ENCODE results near the gene PTPRN2.
"Not testable (repeated sequence)": the region's sequence is repeated elsewhere in the genome, so short reads cannot be mapped to it uniquely, and the experiment has no call there.

The PTPRN2 gene

DNA sequence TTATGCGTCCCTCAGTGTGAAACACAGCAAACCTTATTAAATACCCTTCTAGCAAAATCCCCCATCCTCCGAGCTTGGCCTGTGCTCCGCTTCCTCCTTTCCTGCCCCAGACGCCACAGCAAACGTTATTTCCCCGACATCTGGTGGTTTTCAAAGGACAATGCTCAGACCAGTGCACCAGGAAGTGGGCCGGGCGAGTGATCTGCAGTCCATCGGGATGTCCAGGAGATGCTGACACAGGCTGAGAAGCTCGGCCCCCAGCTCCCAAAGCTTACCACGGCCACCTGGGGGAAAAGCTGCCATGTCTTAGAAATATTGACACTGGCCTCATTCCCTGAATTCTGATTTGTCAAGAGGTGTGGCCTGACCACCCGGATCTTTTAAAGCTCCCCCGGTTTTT lies 129.5 kb downstream of the PTPRN2 start:
- no peak for DNase-seq

DNA sequence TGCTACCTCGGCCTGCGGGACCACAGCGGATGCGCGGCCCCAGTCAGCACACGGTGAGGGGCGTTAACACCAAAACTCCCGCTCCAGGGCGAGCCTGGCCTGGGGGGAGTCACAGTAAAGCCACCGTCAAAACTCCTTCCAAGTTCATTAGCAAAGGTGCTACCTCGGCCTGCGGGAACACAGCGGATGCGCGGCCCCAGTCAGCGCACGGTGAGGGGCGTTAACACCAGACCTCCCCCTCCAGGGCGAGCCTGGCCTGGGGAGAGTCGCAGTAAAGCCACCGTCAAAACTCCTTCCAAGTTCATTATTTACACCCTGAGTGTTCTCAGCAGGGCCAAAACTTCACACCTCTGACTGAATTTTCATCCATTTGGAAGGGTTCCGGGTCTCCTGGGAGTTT lies 130.0 kb downstream of the PTPRN2 start:
- DNase-seq, result not testable (repeated sequence)

DNA sequence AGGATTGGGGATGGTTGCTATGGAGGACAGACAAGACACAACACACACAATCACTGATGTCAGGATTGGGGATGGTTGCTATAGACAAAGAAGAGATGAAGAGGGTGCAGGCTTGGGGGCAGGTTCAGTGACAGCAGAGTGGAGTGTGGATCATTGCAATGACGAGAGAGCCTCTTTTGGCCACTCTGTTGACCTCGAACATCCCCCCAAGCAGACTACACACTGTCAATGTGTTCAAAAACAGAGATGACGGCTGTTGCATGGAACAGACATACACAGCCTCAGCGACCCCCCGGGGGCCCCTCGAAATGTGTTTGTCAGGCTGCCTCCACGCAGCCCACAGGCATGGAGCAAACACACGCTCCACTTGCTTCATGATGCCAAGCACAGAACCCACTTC lies 133.0 kb downstream of the PTPRN2 start:
- no peak for DNase-seq

DNA sequence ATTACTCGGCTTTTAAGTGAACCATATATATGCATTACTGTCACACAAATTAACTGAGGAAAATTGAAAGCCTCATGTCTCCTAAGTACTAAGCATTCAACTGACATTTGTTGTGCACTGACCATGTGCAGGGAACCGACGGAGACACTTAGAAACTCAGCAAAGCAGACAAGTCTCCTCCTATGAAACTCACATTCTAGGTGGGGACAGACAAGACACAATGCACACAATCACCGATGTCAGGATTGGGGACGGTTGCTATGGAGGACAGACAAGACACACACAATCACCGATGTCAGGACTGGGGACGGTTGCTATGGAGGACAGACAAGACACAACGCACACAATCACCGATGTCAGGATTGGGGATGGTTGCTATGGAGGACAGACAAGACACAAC lies 134.0 kb downstream of the PTPRN2 start:
- DNase-seq, result no peak

DNA sequence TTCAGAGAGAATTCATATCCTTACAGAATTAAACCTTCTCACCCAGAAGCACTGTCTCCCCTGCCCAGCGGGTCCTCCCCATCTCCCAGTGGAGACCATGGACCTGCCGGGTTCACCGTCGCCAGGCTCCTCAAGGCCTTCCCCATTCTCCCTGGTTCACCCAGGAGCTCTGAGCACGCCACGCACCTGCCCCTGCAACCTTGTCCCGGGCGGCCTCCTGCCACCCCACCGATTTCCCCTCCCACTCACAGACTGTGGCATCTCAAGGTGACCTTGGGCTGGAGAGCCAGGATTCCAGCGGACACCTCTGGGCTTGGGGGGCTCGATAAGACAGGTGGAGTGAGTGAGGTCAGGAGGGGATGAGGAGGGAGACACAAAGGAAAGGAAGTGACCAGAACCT lies 135.3 kb downstream of the PTPRN2 start:
- DNase-seq, result no peak

DNA sequence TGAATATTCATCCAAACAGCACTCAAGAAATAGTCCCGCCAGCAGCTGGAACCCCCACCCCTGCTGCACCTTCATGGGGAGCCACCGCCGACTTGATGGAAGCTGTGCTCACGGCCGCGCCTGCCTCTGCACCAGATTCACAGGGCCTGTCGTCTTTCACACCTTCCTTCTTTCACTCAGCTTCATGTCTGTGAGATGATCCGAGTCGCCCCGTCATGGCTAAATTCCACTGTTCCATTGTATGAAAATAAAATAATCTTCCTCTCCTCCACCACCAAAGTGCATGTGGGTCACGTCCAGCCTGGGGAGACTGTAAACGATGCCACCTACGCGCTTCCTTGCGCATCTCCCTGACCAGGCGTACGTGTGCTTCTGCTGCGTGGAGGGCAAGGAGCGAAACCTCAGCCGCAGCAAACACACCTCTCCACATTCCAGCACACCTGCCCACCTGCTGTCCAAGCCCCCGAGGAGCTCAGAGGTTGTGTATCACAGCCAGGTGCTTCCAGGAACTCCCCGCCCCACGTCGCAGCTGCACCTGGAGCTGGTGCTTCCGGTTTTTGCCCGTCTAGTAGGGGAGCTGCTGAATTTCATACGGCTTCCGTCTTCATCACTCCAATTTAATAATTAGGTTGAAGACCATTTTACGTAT lies 137.0 kb downstream of the PTPRN2 start:
- no peak for DNase-seq

DNA sequence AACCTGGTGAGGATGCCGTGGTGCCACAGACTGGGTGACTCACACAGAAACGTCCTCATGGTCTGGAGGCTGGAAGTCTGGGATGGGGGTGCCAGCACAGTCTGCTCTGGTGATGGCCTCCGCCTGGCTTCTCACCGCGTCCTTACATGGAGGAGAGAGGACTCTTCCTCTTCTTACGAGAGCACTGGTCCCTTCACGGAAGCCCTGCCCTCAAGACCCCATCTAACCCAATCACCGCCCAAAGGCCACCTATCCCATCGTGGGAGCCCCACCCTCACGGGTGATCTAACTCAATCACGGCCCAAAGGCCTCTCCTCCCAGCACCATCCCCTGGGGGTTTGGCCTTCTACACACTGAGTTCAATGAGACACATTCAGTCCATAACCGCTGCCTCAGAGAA lies 137.7 kb downstream of the PTPRN2 start:
- no peak for DNase-seq

DNA sequence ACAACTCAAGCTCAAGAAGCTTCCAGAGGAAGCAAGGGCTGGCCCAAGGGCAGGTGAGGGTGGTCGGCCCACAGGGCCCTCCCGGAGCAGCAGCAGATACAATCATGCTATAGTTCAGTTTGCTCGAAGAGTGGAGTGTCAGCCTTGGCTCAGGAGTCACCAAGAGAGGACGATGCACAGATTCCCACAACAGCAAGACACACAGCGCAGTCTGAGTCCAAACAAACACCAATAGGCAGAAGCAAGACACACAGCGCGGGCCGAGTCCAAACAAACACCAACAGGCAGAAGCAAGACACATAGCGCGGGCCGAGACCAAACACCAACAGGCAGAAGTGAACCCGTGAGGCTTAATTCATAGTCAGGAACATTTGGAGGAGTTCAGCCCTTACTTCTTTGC lies 138.4 kb downstream of the PTPRN2 start:
- DNase-seq, result no peak

DNA sequence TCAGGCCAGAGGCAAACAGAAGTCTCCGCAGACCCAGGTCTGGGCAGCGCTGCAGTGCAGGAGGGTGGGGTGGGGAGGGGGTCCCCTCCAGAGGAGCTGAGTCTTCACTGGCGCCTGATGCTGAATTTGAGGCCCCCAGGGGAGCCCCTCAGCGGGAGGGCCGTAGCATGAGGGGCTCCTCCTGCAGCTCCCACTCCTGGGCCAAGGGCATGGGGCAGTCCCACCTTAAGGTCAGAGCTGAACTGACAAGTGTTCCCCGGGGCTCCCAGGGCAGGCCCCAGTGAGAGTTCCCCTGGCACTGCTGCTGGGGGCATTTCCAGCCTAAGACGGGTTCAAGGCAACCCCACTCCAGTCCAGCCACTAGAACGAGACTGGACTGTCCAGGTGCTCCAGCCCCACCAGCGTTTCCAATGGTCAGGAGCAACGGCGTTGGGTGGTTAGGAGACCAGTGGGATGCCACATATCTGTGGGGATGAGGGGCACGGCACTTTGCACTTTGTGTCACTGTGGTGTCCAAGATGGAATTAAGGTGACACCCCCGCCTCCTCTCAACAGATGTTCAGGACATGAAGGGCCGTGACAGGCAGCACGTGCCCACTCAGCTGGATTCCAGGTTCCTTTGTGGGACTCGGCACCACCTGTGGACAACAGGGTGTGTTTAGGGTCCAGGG lies 139.1 kb downstream of the PTPRN2 start:
- DNase-seq, result no peak

DNA sequence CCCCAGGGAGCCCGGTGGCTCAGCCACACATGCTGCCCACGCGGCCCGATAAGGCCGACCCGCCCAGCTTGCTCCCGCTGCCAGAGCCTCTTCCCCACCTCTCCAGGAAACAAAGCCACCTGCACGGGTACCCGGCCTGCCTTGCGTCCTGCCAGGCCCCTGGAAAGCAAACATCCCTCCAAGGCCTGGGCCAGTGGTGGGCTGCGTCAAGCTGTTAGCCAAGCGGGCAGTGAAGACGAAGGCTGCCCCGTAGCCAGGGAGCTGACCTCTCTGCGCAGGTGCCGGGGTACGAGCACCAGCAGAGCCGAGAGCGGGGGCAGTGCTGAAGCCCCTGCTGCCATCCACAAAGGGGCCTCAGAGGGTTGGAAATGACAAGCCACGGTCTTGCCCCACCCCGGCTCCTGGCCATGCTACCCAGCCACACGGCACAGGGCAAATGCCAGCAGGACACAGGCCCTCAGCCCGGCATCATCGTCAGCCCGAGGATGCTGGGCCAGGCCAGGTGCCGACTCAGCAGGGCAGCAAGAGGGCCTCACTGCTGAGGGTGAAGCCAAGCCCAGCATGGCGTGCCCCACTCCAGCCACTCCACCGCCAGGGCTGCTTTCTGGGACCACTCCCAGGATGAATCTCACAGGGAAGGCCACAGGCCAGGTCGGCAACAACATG lies 140.0 kb downstream of the PTPRN2 start:
- no peak for DNase-seq

DNA sequence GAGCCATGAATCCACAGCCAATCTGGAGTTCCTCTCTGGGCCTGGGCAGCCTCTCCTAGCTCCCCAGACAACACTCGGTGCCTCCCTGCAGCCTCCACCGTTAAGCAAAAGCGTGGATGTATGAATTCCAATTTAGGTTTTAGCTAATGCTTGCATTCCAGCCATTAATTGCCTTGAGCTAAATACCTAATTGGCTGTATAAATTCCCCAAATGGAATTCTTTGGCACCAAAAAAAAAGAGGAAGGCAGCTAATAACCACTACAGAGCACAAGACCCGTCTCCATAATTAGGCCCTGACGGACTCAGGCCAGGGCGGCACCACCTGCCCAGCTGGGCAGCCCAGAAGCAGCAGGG lies 140.5 kb downstream of the PTPRN2 start:
- DNase-seq, result no peak

DNA sequence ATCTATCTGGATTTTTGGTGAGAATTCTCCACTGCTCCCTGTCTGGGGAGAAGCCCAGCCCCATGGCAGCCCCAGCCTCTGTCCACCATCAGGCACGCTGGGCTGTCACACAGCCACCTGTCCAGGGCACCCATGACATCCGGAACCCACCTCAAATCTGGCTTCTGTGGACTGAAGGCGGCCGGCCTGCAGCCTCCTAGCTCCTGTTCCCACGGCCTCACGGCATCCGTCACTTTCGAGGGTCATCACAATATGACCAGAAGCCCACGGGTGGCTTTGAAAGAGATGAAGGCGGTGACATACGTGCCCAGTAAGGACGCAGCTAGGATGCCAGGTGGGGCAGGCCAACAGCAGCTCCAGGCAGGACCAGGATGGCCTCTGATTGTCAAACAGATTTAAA lies 140.9 kb downstream of the PTPRN2 start:
- DNase-seq, result no peak

DNA sequence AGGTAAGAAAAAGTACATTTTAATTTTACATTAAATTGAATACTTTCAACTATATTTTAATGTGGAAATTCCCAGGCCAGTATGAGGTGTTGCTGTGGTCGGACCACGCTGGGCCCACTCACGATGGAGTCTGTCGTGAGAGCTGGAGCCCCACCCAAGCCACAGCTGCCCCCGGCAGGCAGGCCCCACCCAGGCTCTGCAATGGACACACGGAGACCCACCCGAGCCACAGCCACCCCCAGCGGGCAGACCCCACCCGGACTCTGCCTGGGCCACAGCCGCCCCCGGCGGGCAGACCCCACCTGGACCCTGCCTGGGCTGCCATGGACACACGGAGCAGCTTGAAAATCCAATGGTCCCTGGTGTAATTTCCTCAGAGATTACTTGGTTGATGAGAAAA lies 141.3 kb downstream of the PTPRN2 start:
- DNase-seq, result no peak

DNA sequence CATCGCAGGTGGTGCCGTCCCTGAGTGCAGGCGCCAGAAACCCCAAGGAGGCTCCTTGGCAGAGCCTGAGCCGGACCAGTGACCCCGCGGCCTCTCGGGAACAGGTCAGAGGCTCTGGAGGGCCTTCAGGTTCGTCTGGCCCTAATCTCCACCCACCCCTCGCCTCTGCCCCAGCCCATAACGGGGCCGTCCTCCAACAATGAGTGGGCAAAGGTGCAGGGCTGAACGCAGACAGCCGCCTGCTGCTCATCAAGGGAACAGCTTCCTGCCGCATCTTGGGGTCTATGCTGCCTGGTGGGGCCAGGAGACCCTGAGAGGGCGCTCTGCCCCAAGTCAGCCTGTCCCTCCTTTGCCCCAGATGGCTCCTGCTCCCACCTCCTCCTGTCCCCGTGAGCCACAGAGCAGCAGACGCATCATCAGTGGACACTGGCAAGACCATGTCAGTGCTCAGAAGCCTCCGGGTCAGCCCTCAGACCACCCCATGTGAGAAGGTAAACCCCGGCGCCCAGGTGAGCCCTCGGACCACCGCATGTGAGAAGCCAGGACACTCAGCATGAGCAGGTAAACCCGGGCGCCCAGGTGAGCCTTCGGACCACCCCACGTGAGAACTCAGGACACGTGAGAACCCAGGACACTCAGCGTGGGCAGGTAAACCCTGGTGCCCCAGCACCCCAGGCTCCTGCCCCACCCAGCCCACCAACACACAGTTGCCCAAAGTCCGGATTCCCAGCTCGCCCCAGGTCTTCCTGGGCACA lies 142.0 kb downstream of the PTPRN2 start:
- no peak for DNase-seq

DNA sequence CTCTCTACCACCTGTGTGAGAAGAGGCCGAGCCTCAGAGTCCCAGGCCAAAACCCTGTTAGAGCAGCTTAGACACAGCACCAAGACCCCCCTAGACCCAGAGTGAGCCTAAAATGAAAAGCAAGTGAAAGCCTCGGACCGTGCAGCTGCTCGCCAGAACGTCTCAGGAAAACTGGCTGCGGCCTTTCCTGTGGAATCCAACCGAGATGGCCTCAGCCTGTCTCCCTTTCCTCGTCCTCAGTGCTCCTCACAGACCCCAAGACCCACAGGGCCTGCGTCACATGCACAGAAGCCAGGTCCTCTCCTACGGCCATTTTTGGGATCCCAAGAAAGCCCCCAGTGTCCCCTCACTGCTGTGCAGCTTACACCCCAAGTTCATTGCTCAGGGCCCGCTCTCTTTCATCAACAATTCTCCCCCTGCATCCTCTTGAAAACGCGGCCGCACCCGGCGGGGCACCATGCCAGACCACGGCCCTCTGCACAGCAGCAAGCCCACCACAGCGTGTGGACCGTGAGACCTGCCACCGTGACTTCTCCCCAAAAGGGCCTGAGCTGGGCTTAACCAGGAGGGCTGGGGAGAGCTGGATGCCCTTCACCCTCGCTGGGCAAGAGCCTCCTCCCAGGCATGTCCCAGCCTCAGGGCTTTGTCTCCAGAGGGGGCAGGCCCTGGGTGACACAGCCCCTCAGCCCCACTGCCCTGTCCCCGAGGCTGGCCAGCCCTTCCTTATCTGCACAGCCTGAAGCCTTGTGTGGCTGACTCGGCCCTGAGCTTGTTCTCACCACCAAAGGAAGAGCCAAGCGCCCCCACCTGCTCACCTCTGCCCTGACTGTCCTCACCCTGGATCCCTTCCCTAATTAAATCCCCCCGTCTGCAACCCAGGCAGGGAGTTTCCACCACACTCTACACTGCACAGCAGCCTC lies 142.9 kb downstream of the PTPRN2 start:
- DNase-seq, result no peak

DNA sequence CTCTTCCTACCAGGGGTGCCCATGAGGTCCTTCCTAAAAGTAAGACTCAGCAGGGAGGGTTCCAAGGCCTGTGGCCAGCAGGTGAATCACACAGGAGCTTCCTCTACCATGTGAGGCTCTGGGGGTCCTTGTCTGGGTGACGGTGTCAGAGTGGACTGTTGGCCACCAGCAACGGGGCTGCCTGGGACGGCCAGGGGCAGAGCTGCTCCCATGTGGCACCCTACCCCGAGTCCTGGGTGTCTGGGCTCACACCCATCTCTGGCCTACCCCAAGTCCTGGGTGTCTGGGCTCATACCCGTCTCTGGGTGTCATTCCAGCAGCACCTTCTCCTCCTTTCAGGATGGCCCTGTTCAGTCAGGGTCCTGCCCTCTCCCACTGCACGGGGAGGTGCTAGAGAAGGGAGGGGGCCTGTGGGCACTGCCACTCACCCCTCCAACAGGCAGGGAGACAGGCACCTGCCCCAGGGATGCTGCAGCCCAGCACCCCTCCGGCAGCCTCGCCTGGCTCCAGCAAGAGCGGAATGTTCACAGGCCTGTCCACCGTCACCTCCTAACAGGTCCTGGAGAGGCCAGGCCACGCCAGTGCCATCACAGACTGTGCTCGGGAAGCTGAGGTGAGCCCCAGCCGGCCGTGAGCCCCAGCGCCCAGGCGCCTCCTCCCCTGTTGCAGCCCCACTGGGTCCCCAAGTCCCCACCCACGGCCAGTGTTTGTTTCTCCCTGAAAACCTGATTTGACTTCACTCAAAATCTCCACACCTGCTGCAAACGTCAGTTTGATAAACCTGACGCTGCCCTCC lies 143.7 kb downstream of the PTPRN2 start:
- no peak for DNase-seq

DNA sequence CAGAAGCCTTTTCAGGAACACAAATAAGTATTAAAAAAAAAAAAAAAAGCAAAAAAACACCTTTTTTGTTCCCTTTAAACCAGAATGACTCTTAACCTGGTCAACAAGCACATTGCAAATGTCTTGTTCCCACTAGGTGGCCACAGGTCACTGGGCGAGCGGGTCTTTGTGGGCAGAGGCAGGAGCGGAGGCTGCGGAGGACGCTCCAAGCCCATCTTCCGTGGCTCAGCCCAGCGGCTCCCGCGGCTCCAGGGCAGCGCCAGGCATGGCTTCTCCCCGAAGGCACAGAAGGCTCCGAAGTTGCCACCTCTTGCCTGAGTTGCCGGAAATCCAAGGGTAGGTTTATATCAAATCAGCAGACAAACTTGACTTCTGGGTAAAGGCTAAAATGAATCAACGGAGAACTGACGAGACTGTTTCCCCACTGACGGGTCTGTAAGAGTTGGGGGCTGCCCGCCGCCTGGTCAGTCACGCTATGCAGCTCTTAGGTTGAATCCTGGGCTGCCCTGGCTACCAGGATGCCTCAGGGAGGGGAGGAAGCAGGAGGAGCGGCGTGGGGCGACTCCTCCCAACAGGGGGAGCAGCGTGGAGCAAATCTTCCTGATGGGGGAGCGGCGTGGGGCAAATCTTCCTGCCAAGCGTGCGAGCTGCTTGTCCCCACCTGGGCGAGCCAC lies 144.5 kb downstream of the PTPRN2 start:
- no peak for DNase-seq

DNA sequence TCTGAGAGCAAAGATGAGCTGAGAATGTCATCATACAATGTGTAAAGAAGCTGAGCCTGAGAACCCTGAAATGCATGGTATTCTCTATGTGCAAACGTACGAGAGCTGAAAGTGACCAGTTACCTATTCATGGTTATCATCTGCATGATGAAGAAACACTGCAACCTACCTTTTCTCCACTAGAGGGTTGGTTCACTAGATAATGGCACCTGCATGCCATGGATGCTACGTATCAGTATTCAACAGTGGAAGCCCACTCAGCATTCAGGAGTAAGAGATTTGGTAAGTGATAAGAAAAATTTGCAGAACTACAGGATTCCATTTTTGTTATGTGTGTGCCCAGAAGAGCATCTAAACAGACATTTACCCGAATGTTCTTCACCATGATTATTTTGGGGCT lies 145.4 kb downstream of the PTPRN2 start:
- DNase-seq, result no peak

DNA sequence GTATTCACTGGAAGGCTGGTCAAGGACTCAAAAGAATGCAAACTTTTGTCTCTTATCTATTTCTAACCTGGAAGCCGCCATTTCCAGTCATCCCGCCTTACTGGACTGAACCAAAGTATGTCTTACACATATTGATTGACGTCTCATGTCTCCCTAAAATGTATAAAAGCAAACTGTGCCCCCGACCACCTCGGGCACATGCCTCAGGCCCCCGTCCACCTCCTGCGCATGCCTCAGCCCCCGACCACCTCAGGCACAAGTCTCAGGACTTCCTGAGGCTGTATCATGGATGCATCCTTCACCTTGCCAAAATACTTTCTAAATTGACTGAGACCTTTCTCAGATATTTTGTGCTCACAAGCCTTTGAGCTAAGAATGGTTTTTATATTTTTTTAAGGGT lies 148.6 kb downstream of the PTPRN2 start:
- no peak for DNase-seq

DNA sequence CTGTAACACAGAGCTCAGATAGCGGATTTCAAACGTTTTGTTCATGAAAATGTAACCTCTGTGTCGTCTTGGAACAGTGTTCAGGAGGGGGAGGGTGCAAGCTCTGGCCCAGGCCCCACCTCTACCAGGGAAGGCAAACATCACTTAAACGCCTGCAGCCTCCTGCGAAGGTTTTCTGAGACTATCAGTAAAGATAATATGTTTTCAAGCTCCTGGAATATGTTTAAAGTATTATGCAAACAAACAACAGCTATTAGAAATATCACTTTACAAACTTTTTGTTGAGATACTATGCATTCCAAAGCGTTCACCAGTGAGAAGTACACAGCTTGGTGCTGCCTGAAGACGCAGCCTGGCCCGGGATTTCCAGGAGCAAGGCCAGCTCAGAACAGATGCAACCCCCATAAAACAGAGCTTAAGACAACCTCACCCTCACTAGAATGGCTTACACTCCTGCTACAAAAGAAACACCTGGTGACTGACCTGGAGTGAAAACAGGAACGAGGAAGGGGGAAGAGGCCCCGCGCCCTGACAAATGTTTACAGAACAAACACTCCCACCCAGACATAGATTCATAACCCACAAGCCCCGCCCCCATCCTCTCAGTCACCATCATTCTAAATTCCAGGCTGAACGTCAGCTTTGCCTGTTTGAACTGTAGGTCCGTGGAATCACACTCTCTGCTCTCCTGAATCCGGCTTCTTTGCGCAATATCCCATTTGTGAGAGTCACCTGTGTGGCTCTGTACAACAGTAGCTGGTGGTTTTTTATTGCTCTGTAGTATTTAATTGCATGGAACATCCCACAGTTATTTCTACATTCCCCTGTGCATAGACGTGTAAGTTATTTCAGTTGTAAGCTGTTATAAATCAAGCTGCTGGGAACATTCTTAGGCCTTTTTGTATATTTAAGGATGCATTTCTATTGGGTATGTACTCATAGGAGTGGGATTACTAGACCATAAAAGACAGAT lies 155.0 kb downstream of the PTPRN2 start:
- DNase-seq, result no peak

Data from activated CD4-positive, CD25-positive, alpha-beta regulatory T cell (primary cell).